Fibroblast of gingiva (primary cell): ENCODE data around the gene MEF2C.

ENCODE experiments used
- DNase-seq: peaks from one replicate; pipeline ENCODE4 v3.0.0-alpha.2; 2011; ENCODE audit warnings: low read depth

The MEF2C gene

DNA sequence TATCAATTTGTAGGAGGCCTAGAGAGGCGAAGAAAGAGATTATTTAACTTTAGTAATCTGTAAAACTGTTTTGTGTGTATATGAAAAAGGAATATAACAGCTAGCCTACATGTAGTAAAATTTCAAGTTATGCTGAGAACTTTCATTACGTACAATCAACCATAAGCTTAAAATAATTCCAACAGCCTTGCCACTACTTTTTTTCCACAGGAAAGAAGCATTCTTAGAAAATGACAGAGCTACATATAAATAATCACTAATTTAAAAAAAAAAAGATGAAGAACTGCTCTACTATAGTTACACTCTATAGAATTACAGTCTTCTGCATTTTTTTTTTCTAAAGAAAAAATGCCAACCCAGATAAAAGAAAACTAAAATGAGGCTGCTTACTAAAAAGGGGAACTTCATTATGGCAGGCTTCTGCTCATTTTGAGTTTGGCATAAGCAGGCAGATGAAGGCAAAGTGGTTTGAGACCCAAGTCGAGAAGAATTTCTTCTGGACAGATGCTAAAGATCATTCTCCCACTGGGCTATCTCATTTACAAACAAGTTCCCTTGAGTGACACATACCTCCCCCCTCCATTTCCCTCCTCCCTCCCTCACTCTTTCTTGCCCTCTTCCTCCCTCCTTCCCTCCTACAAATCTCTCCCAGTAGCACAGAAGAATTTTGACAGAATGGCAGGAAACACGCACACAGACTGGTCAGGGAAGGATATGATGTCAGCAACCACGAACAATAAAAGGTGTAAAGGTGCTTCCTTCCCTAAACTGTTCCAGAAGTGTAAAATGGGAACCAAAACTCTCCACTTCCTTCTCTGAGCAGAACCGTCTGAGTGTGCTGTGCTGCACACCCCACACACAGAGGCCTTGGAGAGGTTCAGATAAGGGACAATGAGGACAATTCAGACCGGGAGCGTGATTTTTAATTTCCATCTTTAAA, 56.1 kb downstream of the MEF2C start:
- no peak for DNase-seq

DNA sequence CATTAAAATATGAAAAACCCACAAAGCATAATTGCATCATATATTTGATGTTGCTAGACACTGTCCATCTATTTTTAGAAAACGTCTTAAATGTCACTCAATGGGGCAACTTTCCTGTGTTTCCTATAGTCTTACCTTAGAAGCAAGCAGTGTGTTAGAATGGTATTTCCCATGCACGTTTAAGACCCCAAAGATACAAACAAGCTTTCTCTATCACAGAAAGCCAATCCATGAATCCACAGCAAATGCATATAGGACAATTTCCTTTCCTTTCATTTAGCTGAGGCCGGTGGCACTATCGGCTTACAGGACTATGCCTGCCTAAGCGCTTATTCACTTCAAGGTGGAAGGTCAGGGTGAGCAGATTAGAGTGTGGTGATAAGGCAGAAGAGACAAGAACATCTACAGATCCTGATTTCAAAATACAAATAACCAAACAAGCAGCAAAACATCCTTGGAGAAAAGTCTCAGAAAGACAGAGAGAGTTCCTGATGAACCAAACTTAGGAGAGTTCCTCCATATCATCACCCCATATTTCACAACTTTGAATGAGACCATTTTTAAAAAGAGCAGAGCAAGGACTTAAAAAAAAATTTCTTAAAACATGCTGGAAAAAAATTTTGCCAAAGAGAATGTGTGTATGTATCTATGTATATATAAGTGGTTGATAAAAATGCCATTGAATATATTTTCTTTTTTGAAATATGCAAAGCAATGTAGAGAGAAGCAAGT, 57.2 kb downstream of the MEF2C start:
- DNase-seq, result no peak

DNA sequence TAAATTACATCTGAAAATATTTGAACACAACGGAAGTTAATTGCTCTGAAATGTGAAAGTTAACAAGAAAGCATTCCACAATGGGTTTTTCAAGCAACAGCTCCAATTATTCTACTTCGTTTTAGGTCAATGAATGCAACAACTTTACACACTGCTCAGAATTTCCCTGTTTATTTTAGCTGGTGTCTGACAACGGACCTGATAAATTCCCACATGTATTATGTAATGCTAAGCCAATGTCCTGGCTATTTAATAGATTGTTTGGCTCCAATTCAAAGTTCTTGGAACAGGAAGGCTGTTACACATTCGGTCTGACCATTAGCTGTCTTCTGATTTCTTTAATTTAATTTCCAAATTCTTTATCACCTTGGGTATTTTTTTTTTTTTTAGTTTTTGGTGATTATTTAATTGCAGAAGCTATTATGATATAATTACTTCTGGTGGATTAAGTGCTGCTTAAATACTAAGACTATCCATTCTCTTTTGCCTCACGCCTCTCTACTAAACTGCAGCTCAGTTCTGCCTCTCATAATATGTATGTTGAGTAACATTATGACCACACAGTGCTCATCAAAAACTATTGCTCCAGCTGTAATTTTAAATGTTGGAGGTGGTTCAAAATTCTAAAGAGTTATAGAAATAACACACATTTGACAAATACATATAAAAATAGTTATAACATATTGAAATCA, 57.9 kb downstream of the MEF2C start:
- DNase-seq, result peak; percentile 12

DNA sequence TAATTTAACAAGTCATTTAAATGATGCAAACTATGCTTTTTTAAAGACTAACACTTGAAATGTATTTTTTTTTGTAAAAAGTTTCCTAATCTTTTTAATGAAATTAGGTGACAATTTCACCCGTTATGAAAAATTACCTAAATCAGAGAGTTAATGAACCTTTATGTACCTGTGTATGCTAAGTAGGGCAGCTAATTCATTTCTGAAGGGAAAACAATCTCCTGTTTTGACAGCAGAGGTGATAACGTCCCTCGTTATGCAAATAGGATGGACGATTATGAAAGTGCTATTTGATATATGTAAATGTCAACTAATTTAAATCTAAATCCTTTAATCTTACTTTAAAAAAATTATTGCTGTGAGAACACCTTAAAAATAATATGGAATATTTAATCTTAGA, 58.8 kb downstream of the MEF2C start:
- DNase-seq, result no peak

DNA sequence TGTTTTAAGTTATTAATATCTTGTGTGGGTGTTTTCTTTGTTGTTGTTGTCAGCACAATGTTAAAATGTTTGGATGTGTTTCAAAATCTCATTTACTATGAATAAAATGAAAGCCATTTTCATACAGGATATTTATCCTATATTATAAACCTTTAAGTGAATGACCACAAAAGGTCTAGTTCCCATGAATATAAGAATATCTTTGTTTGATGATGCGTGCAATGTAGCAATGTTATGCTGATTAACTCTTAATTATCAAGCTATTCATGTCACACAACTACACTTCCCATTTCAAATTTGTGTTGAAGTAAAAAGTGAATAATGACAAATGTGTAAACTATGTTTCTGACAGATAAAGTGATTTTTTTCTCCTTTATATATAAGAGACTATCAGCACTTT, 59.8 kb downstream of the MEF2C start:
- no peak for DNase-seq

DNA sequence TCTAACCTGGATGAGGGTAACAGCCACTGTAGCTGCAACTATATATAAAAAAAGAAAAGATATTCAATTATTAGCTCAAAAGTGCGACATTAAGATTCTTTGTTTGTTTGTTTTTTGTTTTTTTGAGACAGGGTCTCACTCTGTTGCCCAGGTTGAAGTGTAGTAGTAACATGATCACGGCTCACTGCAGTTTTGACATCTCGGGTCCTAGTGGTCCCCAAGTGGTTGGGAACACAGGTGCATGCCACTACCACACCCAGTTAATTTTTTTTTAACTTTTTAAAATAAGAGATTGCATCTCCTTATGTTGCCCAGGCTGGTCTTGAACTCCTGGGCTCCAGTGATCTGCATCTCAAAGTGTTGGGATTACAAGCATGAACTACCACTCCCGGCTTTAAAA, 61.8 kb downstream of the MEF2C start:
- no peak for DNase-seq

DNA sequence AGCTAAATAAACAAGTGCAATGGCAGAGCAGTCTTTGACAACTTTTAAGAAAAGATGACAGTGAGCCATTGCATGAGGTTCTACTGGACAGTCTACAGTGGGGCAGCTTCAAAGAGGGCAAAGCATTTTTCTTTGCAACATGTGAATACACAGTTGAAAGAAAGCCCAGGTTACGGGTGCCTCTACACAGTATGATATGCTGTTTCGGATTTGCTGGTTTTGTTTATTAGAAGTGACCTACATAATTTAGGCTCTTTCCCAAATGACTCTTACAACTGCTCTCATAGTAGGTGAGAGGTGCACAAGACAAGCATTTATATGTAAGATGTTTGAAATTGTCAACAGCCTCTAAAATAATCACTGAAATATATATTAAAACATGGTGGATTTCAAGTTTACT, 62.4 kb downstream of the MEF2C start:
- no peak for DNase-seq

DNA sequence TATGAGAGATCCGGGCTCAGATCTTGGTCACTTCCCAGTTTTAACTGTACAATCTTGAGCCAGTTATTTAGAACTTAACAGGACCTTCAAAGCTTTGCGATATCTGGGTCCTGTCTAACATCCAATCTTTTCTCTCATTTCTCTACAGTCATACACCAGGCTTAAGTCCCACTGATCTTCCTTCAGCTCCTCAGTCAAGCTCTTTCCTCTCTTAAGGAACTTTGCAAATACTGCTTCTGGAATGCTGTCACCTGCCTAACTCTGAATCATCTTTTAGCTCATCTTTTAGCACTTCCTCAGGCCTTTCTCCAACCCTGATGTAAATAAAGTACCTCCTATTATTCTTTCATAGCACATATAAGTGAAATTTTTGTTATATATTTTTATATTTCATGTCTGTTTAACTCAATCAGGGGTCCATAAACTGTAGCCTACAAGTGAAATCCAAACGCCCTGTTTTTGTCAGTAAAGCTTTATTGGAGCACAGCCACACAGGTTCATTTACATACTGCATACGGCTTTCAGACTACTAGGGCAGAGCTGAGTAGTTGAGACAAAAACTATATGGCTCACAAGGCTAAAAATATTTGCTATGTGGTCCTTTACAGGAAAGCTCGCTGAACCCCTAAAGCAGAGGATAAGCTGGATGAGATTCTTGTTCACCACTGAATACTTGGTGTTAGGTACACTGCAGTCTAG, 63.5 kb downstream of the MEF2C start:
- DNase-seq, result no peak

DNA sequence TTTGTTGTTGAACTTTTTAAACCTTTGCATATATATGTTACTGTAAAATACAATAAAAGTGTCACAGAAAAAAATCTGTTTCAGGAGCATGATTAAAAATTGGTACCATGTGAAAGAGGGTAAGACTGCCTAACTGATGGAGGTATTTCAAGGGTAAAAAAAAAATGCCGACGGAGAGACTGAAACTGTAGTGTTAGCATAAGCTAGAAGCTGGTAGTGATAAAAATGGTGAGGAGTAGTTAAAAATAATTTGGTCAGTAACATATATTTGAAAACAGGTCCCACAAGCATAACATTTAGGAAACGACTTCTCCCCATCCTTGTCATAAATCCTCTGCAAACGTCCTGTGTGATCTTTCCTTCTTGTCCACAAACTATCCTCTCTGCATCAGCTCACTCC, 64.7 kb downstream of the MEF2C start:
- no peak for DNase-seq

DNA sequence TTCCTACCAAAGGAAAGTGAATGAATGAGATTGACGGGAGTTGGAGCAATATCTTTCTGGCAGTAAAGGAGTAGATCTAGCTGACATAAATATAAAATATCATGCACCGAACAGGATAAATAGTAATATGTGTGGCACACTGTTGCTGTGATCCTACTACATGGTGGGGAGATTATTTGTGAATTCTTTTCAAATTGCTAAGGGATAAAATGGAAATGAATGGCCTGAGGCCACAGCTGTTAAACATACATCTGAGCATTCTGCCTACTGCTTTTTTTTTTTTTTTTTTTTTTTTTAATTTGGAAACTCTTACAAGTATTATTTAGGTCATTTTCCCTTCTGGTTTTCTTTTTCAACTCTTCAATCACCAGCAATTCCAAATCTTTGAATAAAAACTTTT, 66.8 kb downstream of the MEF2C start:
- DNase-seq, result no peak

DNA sequence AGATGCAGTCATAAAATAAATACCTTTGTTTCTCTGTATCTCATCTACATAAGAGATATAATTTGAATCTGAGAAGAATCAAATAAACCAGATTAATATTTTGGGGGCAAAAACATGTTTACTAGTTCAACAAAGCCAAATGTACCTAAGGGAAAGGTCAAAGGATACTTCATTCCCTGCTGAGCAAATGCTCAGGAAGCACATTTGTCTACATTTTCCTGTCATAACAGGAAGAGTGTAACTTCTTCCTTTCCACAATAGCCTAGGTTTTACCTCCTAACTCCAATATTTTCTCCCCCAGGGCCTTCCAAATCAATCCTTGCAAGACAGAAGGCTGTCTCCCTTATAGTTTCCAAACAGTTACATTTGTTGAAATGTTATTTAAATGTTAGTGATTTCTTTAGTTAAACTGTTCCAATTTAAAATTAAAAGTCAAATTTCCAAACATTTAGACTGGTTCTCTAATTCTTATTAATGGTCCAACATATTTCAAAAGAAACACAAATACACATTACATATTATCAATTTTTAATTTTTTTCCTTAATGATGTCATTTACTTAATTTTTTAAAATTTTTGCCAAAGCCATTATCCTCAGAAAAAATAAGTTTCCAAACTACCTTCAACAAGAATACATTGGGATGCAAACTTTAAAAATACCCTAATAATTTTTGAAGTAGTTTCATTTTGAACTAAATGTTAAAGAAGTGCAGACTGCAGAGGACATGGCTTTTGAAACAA, 67.8 kb downstream of the MEF2C start:
- DNase-seq, result no peak

DNA sequence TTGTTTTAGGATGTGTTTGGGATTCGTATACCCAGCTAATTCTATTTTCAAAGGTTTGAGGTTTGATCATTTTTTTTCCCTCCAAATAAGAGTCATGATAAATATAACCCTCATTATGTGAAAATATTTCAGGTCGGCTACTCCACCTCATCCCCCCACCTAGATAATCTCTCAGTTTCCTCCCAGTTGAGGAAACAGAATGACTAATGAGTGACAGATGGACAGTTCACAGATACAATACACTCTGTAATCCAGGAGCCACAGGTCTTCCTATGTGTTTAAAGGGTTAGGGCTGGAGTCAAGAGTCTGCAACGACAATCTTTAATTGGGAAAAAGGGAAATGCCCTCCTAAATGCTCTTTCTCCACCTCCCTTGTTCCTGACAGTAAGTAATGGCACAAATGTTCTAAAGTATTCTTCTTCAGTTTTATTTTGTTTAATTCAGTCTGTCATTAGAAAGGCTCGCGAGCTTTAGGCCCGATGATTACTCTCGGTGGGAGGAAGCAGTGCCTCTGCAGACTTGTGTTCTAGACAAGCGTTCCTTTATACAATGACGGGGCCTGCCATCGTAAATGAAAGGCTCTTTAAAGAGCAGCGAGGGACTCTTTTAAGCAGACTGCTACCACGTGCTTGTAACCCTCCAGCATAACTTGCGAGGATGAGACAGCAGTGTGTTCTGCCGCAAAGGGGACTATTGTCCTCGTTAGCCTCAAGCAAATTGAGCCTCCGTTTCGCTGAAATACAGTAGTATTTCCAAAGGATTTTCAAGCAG, 69.0 kb downstream of the MEF2C start:
- no peak for DNase-seq

DNA sequence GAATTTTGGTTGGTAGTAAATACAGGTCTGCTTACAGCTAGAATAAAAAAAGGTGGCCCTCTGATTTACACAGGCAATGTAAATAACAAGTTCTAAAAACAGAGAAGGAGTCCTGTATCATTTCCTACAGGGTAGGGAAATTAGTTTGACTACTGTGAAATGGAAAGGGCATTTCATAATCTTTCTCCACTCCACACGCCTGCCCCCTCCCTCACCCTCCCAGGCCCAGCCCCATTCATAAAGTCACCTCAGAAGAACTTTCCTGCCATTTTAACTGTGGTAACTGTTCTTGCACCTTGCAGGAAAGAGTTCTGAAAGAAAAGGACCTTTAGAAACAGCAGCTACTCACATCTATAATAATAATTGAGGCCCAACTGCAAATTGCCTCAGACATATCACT, 69.7 kb downstream of the MEF2C start:
- DNase-seq, result no peak

DNA sequence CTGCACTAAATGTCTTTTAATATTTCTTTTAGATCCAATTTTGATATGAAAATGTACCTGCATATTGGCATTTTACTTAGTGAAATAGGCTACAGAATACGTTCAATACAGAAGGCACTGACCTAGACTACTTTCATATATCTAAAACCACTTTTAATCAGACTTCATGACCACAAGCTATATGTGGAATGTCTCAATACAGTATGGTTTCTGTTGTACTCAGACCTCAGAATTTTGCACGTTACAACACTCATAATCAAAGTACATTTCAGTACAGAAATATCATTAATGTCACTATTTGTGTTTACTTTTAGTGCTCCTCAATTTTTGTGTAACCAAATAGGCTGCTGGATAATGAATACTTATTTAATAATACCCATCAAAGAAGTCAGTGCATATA, 74.8 kb downstream of the MEF2C start:
- DNase-seq, result no peak

DNA sequence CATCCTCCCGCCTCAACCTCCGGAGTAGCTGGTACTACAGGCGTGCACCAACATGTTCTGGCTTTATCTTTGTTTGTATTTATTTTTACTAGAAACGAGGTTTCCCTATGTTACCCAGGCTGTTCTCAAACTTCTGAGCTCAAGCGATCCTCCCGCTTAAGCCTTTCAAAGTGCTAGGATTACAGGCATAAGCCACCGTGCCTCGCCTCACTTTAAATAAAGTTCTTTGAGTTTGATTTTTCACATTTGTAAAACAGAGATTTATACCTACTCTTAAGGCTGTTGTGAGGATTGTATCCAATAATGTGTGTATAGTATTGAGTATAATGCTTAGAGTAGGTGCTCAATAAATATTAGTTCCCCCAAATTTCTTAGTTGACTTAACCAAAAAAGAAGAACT, 75.7 kb downstream of the MEF2C start:
- DNase-seq, result no peak

DNA sequence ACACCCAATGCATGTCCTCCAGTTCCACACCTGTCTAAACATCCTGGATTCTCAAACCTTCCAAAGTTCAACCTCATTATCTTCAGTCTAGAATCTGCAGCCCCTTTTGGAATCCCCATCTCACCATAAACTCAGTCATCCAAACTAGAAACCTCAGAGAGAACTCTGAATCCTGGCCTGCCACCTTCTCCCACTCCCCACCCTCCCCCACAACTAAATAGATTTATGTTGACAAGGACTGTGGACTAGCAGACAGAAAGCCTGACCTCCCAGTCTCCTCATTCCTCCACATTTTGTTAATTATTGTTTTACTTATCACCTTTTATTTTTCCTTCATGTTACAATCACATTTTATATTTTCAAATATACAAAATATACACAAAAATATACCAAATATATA, 76.6 kb downstream of the MEF2C start:
- no peak for DNase-seq

DNA sequence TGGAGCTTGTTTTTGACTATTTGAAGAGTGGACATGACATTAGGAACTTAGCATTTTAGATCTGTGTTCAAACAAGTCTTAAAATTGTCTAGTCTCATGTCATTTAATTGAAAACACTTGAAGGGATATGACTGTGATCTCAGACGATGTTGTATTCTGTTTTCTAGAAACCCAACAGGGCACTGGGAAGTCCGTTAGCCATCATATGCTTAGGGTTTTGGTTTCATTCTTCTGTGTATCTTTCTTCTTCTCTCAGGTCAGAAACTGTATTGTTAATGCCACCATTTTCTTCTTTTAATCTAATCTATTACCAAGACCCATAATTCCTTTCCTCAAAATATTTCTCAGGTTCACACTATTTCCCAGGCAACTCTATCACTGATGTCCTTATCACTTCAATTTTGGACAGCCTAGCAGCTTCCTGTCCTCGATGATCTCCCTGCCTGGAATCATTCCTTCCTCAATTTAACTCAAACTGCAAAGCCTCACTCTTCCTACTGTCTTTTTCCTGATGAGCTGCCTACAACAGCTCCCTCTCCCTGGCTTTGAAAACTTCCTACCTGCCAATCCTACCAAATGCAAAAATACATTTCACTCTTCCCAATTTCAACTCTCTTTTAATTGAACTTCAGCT, 77.7 kb downstream of the MEF2C start:
- no peak for DNase-seq

DNA sequence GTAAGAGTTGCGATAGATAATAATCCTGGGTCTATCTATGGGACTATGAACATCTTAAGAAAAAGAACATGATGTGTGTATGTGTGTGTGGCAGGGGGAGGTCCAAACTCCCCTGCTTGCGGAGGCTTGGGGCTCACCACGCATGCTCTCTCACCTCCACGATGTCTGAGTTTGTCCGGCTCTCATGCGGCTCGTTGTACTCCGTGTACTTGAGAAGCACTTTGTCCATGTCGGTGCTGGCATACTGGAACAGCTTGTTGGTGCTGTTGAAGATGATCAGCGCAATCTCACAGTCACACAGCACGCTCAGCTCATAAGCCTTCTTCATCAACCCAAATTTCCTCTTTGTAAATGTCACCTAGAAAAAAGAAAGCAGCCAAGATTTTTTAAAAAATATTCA, 78.5 kb downstream of the MEF2C start:
- no peak for DNase-seq

DNA sequence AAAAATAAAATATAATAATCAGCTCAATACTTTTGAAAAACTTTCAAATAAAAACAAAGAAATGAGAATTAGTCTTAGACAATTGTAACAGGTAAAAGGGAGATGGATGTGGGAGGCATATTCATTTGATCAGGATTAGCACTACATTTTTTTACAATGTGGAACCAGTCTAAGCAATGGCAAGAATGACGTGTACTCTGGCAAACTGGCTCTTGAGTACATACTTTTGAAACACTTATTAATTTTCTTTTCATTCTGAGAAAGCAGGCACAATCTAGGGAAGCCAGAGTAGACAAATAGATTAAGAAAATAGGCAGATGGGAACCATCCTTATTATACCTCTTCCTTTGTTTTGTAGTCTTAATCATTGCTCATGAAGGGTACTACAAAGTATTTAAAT, 79.7 kb downstream of the MEF2C start:
- no peak for DNase-seq

DNA sequence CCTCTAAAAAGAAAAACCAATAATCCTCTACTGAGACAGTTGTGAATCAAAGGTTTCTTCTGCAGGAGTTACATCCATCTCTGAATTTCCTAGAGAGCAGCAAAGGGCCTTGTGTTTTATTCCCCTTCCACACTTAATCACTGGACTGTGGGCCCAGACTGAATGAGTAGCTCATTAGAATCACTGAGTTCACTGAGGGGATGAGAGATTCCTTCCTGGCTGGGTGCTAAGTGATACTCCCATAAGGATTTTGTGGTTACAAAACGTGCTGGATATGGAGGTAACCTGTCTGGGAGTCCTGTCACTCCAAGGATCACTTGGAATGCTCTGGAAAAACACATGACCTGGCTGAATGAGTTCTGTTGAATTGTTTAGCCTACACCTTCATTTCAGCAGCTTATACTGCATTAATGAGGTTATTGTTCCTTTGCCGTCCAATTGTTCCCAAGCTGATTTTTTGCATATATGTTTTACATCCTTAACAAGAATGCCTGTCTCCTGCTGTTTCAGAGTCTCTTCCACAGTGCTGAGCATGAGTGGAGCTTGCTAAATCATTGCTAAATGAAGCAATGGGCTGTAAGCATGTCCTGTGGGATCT, 82.9 kb downstream of the MEF2C start:
- no peak for DNase-seq
